Adrenal gland (tissue), 12 donors: Measurements from ENCODE around the gene GRIA3. TPM values are rescaled to one million over a fixed set of nuclear protein-coding genes. Genes with fewer than 3 reads are reported as not detected.

Source experiments
- DNase-seq, 7 donors: peaks; one replicate each; pipeline ENCODE4 v3.0.0-alpha.2; 2019 to 2020
- H3K27ac ChIP-seq, 5 donors: fragments of 200-600 bp; sonication (generic) in 4 of 5; 1 replicate in 3 of 5; 2 replicates in 2 of 5; pipeline versions ENCODE4 v1.5.1 to v1.8.0; 2016 to 2020; ENCODE audit warnings: mild to moderate bottlenecking in 1 of 5
- H3K27me3 ChIP-seq: fragments of 200-600 bp; 2 replicates; pipeline ENCODE4 v1.8.0; 2021
- H3K36me3 ChIP-seq, 2 donors: fragments of 200-600 bp; replicated peaks in 1 of 2; 1 replicate in 1 of 2; 2 replicates in 1 of 2; pipeline versions ENCODE4 v1.5.1 to v1.8.0; 2018 to 2022
- H3K4me1 ChIP-seq, 2 donors: fragments of 200-600 bp; replicated peaks in 1 of 2; 1 replicate in 1 of 2; 2 replicates in 1 of 2; pipeline versions ENCODE4 v1.5.1 to v1.8.0; 2018 to 2021
- H3K4me3 ChIP-seq, 4 donors: fragments of 200-600 bp; sonication (generic) in 3 of 4; one replicate each; pipeline ENCODE4 v1.5.1; 2016 to 2018
- H3K9me3 ChIP-seq, 3 donors: fragments of 200-600 bp; sonication (generic) in 1 of 3; replicated peaks in 1 of 3; 1 replicate in 2 of 3; 2 replicates in 1 of 3; pipeline versions ENCODE4 v1.5.1 to v1.8.0; 2016 to 2021
- CTCF ChIP-seq, 6 experiments: fragments of 450-650 bp in 4 of 6; fragments of 200-600 bp in 2 of 6; sonication (generic) in 1 of 6; IDR thresholded peaks; 1 replicate in 5 of 6; 2 replicates in 1 of 6; pipeline versions ENCODE4 v1.5.1 to v1.8.0; 2016 to 2021; ENCODE audit warnings: antibody characterized with exemption in 6 of 6, mild to moderate bottlenecking in 2 of 6, moderate library complexity in 1 of 6
- POLR2A ChIP-seq, 2 donors: fragments of 450-650 bp; IDR thresholded peaks; one replicate each; pipeline ENCODE4 v1.6.1; 2017; ENCODE audit warnings: antibody characterized with exemption in 2 of 2, mild to moderate bottlenecking in 2 of 2, moderate library complexity in 1 of 2
- WGBS, 4 donors: extraction: QIAGEN DNeasy Blood & Tissue Kit in 2 of 4; methylation state at CpG; one replicate each; pipeline versions ENCODE4 v1.1.5 to v1.1.7; 2013 to 2017; 5-methylcytosine and 5-hydroxymethylcytosine counted together
- intact Hi-C, 2 donors: fragments of 100-400 bp; cut with DNase I; formaldehyde crosslinking; loops; one replicate each; pipeline versions ENCODE4 v1.14.1 to v1.15.0; 2022 to 2023
- polyA plus RNA-seq, 3 donors: library from polyadenylated mRNA; stranded (reverse); fragments of 200-250 nt in 2 of 3; fragments of 350-450 nt in 1 of 3; fragmentation: Illumina TruSeq in 1 of 3; extraction: RNeasy Lipid Tissue Mini Kit (QIAGEN cat#74804) in 1 of 3; gene quantifications; one replicate each; pipeline ENCODE4 v1.2.3, GENCODE V29; 2013 to 2014
- total RNA-seq, 9 donors: library from RNA; depleted of rRNA in 4 of 9; stranded (reverse); fragments of >200 nt in 4 of 9; fragments of 120-200 nt in 1 of 9; fragmentation: NEBNext Ultra II Directional in 1 of 9; extraction: Animal tissue kit (Norgen Biotek cat#: 25700) in 1 of 9; gene quantifications; one replicate each; pipeline versions ENCODE4 v1.1.0 to v1.2.4, GENCODE V29; 2013 to 2023
- donor health status: healthy with polysubstance abuse.
- donor health status: Bipolar disorder and iron deficiency.
- donor health status: DM: yes; HTN: yes; CAD: no.
- donor health status: DM: no; HTN: no; CAD: no.
- donor health status: DM: no; HTN: no; CAD: no.
- donor health status: DM: yes; HTN: yes; CAD: no.

The GRIA3 gene
- total and polyA plus RNA-seq, 12 donors = 9.1 to 51.9 (median 21.1) TPM

GRCh38 chrX:123219916-123220315, 35.8 kb downstream of the GRIA3 start:
- no peaks in the 10 kb centered on the region for H3K9me3 ChIP-seq
- intact Hi-C loops = no loop called here
- peak overlapping the region in 3 of 5 donors; percentile 21 to 76 (median 38) for H3K27ac ChIP-seq
- 3 to 40% (median 19%) methylated on average over 1 to 3 of the region's 3 CpGs for WGBS, 4 donors
- H3K36me3 ChIP-seq = no peaks in the 10 kb centered on the region
- TF ChIP-seq POLR2A (IDR thresholded peaks at IDR 0.05) (no peak), CTCF (IDR thresholded peaks at IDR 0.05) (no peak)
- DNase-seq = peak; percentile 45 to 70 (median 59)
- H3K4me3 ChIP-seq = no peak overlapping the region
- peaks cover 22 to 23% of the 10 kb centered on the region in 2 donors for H3K4me1 ChIP-seq
- no peaks in the 10 kb centered on the region for H3K27me3 ChIP-seq

- peak overlapping the region in 2 of 5 donors; percentile 40 to 51 for H3K27ac ChIP-seq
- DNase-seq = peak in 4 of 7 donors; percentile 10 to 53 (median 20)
Observed at GRCh38 chrX:123222920-123223319, 38.8 kb downstream of the GRIA3 start.

GRCh38 chrX:123223409-123223808, 39.3 kb downstream of the GRIA3 start:
- intact Hi-C loops = no loop called here
- no peak for TF ChIP-seq CTCF (IDR thresholded peaks at IDR 0.05)
- no peak for TF ChIP-seq POLR2A (IDR thresholded peaks at IDR 0.05)
- Histone ChIP-seq H3K9me3 (no peaks in the 10 kb centered on the region), H3K27me3 (no peaks in the 10 kb centered on the region), H3K36me3 (no peaks in the 10 kb centered on the region), H3K4me3 (no peak overlapping the region), H3K27ac (peak overlapping the region in 1 of 5 donors; percentile 40), H3K4me1 (peaks cover 5 to 17% of the 10 kb centered on the region in 2 donors)
- 58 to 75% (median 73%) methylated on average over 1 of the region's 1 CpG for WGBS, 4 donors
- no peak for DNase-seq

More at GRCh38 chrX:123222920-123223319, 38.8 kb downstream of the GRIA3 start:
- Histone ChIP-seq H3K36me3 (no peaks in the 10 kb centered on the region), H3K4me1 (peaks cover 5 to 17% of the 10 kb centered on the region in 2 donors), H3K9me3 (no peaks in the 10 kb centered on the region), H3K27me3 (no peaks in the 10 kb centered on the region), H3K4me3 (no peak overlapping the region)
- intact Hi-C loops = no loop called here
- TF ChIP-seq POLR2A (IDR thresholded peaks at IDR 0.05) (no peak), CTCF (IDR thresholded peaks at IDR 0.05) (no peak)
- WGBS, 4 donors = 20 to 43% (median 34%) methylated on average over 5 of the region's 5 CpGs

- TF ChIP-seq CTCF (IDR thresholded peaks at IDR 0.05) = no peak
- no peak for TF ChIP-seq POLR2A (IDR thresholded peaks at IDR 0.05)
- no peaks in the 10 kb centered on the region for H3K9me3 ChIP-seq
- H3K27me3 ChIP-seq = no peaks in the 10 kb centered on the region
- no peak for DNase-seq
- H3K36me3 ChIP-seq = no peaks in the 10 kb centered on the region
- H3K27ac ChIP-seq = no peak overlapping the region
- peaks cover 5 to 17% of the 10 kb centered on the region in 2 donors for H3K4me1 ChIP-seq
- no peak overlapping the region for H3K4me3 ChIP-seq
- intact Hi-C loops = no loop called here
Observed at GRCh38 chrX:123223859-123224258, 39.8 kb downstream of the GRIA3 start.
